ENCODE measurements around the gene TRAPPC13.

GRCh38 chr5:65588694-65589093, 36.1 kb upstream of the TRAPPC13 start:
- TF ChIP-seq CTCF (IDR thresholded peaks at IDR 0.05) (peak in 1 of 12 donors; percentile 6), POLR2A (IDR thresholded peaks at IDR 0.05) (no peak)
